Measurements from ENCODE around the gene KIF3A. TPM values are rescaled to one million over a fixed set of nuclear protein-coding genes. Genes with fewer than 3 reads are reported as not detected.

The KIF3A gene
- total RNA-seq, 4 donors from 2014 or later, result 2.1 to 5.8 (median 4.3) TPM

- no peak for TF ChIP-seq CTCF (IDR thresholded peaks at IDR 0.05; ENCODE audit: low read depth)
Measured at GRCh38 chr5:132758451-132758850, 21.1 kb upstream of the KIF3A start.

DNA sequence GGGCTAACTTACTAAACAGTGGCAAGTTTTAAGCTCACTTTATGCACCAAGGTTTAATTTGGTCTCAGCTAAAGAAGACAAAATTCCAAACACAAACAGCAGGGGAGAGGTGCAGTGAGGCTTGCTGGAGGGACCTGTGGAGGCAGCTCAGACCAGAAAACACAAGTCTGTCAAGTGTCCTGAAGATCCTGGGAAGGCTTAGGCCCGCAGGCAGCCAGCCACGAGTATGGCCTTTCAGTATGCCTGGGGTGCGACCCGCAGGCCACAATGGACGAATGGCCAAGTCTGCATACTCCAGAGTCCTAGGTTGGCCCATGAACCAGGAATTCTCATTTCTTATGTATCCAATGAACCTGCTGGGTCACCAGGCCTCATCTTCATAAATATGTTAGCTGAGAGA, 19.2 kb upstream of the KIF3A start:
- no peak for TF ChIP-seq CTCF (IDR thresholded peaks at IDR 0.05; ENCODE audit: low read depth)

DNA sequence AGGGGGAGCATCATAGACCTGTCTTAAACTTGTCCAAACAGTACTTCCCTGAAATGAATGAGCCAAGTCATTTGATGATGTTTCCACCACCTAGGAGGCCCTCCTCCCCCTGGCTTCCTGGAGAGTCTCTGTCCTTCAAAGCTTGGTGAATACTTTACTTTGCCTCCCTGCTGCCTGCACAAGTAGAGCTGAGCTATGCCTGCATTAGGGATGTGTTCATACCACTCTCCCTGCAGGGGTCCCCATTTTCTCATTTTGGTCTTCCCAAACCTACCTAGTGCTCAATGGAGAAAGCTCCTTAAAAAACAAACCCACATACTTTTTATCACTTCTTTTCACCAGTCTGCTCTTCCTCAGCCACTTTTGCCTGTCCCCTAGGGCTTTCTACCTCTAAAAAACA, 17.6 kb upstream of the KIF3A start:
- no peak for TF ChIP-seq CTCF (IDR thresholded peaks at IDR 0.05; ENCODE audit: low read depth)

DNA sequence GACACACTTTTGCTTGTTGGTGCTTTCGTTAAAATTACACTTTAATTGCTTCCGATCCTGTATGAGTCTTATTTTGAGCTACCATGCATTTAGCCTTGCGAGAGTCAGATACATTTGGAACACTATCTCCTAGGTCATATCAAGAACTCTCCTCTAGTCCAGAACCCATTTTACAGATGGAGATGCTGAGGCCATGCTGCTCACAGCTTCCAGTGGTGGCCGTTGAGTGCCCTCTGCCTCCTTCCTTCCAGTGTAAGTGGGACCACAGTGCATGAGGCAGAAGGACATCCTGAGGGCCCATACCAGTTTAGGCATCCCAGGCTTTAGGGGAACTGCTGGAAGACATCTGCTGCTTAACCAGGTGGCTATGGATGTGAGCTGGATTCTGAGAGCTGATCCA, 16.8 kb upstream of the KIF3A start:
- no peak for TF ChIP-seq CTCF (IDR thresholded peaks at IDR 0.05; ENCODE audit: low read depth)

DNA sequence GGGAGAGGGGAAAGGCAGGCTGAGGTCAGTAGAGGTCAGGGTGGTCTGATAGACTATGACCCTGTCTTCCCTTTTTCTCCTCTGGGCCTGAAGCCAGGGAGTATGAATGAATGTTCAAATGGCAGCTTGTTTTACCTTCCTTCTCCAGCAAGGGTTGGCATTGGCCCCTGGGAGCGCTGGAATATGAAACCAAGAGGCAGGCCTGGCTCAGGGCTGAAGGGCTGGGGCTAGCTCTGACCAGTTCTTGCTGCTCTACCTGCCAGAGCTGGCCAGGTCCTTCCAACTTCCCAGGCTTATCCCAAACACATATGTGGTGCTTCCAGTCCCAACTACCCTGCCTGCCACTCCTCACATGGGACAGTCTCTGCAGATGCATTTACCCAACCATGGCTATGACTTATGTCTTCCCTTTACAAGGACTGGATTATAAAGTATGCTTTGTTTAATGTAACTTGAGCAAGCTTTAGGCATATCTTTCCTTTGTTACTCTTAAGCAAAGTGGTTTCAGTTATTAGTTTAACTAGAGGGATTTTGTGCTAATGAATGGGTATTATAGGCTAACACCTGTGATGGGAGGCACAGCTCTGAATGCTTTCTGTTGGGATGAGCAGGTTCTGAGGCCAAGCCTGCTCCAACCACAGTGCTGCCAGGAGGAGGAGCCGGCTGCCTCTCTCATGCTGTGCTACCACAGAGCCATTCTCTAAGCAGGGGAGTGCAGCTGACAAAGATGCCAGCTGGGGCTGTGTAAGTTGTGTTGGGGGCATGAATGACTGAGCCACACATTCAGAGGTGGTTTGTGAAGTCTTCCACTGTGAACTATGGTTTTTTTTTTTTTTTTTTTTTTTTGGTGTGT, 16.0 kb upstream of the KIF3A start:
- TF ChIP-seq CTCF (IDR thresholded peaks at IDR 0.05; ENCODE audit: low read depth), result no peak

GRCh38 chr5:132752581-132753125, 15.3 kb upstream of the KIF3A start:
- TF ChIP-seq CTCF (IDR thresholded peaks at IDR 0.05; ENCODE audit: low read depth), result no peak

GRCh38 chr5:132751971-132752580, 14.7 kb upstream of the KIF3A start:
- TF ChIP-seq CTCF (IDR thresholded peaks at IDR 0.05; ENCODE audit: low read depth), result no peak
